ENCODE measurements around the gene COL4A4. TPM values are rescaled to one million over a fixed set of nuclear protein-coding genes. Genes with fewer than 3 reads are reported as not detected.
"Not testable (repeated sequence)": the region's sequence is repeated elsewhere in the genome, so short reads cannot be mapped to it uniquely, and the experiment has no call there.

COL4A4 gene
- total RNA-seq, 1 donor from 2014 or later: 7.4 TPM

DNA sequence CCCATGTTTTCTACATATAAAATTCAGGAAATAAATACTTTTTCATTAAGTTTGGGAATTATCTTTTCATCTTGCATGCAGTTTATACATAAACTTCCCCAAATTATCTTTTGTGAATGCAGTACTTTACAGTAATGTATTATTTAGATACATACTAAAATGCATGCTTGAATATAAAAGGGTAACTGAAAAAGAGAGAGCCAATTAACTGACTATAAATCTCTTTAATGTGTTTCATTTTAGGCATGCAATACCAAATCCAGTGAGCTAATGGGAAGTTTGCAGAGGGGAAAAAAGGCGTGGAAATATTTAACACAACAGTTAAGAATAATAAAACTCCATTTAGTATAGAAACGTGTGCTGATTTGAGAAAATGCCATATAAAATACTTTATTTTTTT lies 39.2 kb downstream of the COL4A4 start:
- intact Hi-C loops (cut with DNase I): loop anchor here (5.0 kb wide), 1 partner anchor 107 kb away; no protein-coding TSS in a partner anchor

GRCh38 chr2:227123697-227124096 lies 40.3 kb downstream of the COL4A4 start:
- DNase-seq (ENCODE audit: low spot score) (no peak), ATAC-seq (no peak)
- intact Hi-C loops (cut with DNase I): no loop called here

More for the DNA sequence above, 39.2 kb downstream of the COL4A4 start:
- ATAC-seq (no peak), DNase-seq (ENCODE audit: low spot score) (no peak)

GRCh38 chr2:227118353-227118752 lies 45.7 kb downstream of the COL4A4 start:
- DNase-seq (ENCODE audit: low spot score) (no peak), ATAC-seq (no peak)
- intact Hi-C loops (cut with DNase I): no loop called here

- DNase-seq (ENCODE audit: low spot score) (no peak), ATAC-seq (no peak)
- intact Hi-C loops (cut with DNase I): no loop called here
These were observed 46.2 kb downstream of the COL4A4 start for GRCh38 chr2:227117852-227118251.

DNA sequence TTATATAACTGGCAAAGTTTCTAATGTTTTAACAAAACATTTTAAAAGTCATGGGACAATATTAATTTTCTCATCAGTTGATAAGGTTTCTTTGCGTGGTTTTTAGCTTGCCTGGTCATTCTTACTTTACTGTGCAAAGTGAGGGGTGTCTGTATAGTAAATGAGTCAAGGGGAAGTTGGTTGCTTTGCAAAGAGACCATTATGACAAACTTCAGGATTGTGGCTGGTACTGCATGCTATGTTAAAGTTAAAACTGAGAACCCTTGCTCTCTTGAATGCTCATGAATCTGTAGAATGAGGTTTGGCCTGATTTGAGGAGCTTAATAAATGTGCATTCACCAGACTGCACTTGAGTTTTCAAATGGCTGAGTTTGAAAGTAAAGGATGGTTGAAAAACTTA lies 47.0 kb downstream of the COL4A4 start:
- DNase-seq (ENCODE audit: low spot score) (no peak), ATAC-seq (no peak)
- intact Hi-C loops (cut with DNase I): no loop called here

DNA sequence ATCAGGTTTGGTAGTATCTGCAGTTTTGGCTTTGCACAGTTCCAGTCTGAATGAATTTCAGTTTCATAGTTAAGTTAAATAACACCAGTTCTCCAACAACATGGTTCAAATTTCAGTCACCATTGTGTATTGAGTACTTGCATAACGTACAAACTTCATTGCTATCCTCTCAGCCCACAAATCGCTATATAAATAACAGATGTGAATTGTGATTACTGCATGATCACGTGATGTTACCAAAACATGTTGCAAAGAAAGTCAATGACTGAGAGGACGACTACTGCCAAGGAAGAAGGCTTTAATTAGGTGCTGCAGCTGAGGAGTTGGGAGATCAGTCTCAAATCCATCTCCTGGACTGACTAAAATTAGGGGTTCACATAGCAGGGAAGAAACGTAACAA lies 48.2 kb downstream of the COL4A4 start:
- ATAC-seq: no peak
- DNase-seq (ENCODE audit: low spot score): no peak
- intact Hi-C loops (cut with DNase I): no loop called here

- ATAC-seq (peak; percentile 82), DNase-seq (ENCODE audit: low spot score) (peak; percentile 62)
- intact Hi-C loops (cut with DNase I): no loop called here
These were observed 56.9 kb downstream of the COL4A4 start for GRCh38 chr2:227106845-227107759.

DNA sequence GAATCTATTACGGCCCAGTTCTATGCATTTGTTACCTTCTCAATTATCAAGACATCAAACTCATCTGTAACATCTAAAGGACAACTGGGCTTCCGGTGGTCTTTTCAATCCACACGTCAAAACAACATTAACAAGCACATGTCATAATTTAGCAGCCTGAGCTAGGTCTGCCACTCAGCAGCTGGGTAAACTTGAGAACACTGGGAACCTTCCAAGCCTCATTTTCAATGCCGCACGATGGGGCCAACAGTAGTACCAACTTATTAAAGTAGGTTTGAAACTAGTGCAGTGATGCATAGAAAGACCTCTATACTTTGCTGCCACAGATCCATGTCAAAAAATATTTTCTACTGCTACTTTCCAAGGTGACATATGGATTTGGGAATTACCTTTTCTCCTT lies 60.4 kb downstream of the COL4A4 start:
- DNase-seq (ENCODE audit: low spot score) (no peak), ATAC-seq (no peak)
- intact Hi-C loops (cut with DNase I): no loop called here

GRCh38 chr2:227099340-227099739 lies 64.7 kb downstream of the COL4A4 start:
- ATAC-seq: no peak
- no peak for DNase-seq (ENCODE audit: low spot score)
- intact Hi-C loops (cut with DNase I): no loop called here

DNA sequence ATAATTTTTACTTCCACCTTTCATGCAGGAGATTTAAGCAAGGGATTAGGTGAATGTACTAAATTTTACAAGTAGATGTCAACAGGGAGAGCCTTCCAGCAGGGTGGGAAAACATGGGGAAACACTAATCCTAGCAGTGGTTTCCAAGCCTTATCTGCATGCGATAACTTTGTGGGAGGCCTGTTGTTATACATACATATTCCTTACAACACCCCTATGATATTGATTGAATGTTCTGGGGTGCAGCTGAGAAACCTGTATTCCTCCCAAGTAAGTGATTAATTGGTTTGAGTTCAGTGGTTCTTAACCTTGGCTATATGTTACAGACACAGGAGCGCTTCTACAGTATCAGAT lies 65.9 kb downstream of the COL4A4 start:
- intact Hi-C loops (cut with DNase I): no loop called here
- ATAC-seq: no peak
- no peak for DNase-seq (ENCODE audit: low spot score)

DNA sequence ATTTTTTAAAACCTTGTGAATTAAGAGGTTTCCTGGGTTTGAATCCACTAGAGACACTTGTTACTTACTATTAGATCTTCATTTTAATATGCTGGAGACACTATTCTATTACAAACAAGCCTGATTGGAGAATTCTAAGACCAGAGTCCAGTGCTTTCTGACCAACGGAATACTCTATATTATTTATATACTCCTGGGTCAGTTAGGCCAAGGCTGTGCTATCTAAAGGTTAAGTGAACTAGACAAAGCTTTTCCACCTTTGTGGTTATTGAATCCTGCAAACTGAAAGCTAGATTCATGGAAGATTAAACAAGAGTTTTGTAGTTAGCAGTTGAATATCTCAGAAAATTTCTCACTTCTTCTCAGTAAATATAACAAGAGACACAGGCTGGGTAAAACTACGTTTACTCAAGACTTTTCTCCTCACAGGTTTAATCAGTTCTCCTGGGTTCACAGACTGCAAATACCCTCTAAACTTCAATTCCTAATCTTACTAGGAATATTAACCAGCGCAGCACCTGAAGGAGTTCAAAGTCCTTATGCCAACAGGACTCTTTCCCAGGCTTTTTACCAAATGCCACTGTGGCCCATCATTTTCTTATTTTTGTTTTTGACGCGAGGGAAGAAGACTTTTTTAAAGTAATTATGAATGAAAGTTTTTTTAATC lies 66.4 kb downstream of the COL4A4 start:
- no peak for ATAC-seq
- intact Hi-C loops (cut with DNase I): no loop called here
- DNase-seq (ENCODE audit: low spot score): no peak

- ATAC-seq (no peak), DNase-seq (ENCODE audit: low spot score) (no peak)
- intact Hi-C loops (cut with DNase I): no loop called here
These were observed 68.7 kb downstream of the COL4A4 start for GRCh38 chr2:227095346-227095745.

DNA sequence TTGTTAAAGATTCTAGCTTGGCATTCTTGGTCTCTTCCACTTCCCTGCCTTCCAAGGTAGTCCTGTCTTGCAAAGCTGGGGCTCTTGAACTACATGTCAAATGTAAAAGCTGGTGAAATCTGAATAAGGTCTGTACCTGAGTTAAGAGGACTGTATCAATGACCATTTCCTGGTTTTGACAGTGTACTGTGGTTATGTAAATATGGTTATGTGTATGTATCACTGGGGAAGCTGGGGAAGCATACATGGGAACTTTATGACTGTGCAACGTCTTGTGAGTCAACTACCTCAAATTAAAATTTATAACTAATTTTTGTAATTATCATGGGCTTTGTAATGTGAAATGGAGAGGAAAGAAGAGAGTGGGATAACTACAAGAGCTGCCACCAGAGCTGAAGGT lies 81.7 kb downstream of the COL4A4 start:
- DNase-seq (ENCODE audit: low spot score) (no peak), ATAC-seq (no peak)
- intact Hi-C loops (cut with DNase I): no loop called here

DNA sequence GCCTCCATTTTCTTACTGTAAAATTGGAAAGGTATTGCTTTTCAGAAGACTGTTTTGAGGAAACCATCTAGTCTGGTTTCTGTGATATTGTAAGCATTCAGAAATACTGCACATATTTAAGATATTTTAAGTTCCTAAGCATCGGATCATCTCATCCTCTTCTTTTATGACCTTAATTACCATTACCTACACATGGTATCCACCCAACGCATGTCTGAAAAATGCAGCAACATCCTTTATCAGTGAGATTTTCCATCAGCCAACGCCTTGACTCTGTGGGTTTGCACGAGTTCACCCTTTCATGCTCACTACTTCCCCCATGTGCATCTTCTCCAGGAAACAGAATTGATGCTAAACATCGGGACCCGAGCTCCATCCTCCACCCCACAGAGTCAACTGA lies 84.3 kb downstream of the COL4A4 start:
- DNase-seq (ENCODE audit: low spot score) (no peak), ATAC-seq (no peak)
- intact Hi-C loops (cut with DNase I): no loop called here

DNA sequence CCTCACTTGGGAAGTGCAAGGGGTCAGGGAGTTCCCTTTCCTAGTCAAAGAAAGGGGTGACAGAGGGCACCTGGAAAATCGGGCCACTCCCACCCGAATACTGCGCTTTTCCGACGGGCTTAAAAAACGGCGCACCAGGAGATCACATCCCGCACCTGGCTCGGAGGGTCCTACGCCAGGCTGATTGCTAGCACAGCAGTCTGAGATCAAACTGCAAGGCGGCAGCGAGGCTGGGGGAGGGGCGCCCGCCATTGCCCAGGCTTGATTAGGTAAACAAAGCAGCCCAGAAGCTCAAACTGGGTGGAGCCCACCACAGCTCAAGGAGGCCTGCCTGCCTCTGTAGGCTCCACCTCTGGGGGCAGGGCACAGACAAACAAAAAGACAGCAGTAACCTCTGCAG lies 98.9 kb downstream of the COL4A4 start:
- DNase-seq (ENCODE audit: low spot score); intact Hi-C loops (cut with DNase I); ATAC-seq: not testable (repeated sequence)

- ATAC-seq (no peak), DNase-seq (ENCODE audit: low spot score) (no peak)
- intact Hi-C loops (cut with DNase I): no loop called here
These were observed 105.1 kb downstream of the COL4A4 start for GRCh38 chr2:227058888-227059399.

DNA sequence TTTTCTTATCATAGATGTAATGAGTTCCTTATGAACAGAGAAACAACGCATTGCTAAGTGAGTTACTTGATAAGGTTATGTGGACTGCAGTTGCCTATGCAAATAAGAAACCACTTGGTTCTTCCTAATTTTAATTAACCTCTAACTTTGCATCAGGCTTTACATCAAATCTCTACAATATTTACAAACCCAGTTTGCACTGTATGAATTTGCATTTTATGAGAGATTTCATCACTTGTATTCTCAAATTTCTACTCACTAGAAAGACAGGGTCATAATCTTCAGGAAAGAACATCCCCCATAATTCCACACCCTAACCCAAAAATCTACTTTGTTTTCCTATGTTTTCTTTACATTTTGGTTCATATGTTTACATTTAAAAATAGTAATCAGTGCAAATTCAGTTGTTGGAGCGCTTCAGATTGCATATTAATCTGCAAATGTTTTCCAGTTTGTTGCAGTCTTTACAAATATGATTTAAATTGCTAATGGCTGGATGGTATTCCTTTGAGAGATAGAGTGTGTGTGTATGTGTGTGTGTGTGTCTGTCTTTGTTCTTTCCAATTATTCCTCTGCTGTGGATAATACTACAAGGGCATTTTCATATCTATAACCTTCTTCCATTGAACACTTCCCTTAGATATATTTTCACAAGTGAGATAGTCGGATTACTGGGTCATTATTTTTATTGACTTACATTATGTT lies 106.1 kb downstream of the COL4A4 start:
- no peak for DNase-seq (ENCODE audit: low spot score)
- ATAC-seq: no peak
- intact Hi-C loops (cut with DNase I): no loop called here

- intact Hi-C loops (cut with DNase I): no loop called here
- no peak for DNase-seq (ENCODE audit: low spot score)
- ATAC-seq: no peak
These were observed 106.9 kb downstream of the COL4A4 start for GRCh38 chr2:227057060-227057459.

DNA sequence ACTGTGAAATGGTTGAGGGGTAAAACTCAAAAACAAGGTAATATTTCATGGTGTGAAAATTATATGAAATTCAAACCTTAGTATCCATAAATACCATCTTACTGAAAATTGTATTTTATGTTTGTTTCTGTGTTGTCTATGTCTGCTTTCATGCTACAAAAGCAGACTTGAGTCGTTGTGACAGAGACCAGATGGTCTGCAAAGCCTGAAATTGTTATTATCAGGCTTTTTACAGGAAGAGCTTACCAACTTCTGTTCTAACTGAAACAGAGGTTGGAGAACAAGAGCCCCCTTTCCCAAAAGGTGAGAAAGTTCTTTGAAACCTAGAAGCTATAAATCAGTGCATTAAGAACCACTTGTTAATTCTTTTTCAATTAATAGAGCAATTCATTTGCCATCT lies 110.0 kb downstream of the COL4A4 start:
- DNase-seq (ENCODE audit: low spot score): no peak
- ATAC-seq: no peak
- intact Hi-C loops (cut with DNase I): no loop called here

DNA sequence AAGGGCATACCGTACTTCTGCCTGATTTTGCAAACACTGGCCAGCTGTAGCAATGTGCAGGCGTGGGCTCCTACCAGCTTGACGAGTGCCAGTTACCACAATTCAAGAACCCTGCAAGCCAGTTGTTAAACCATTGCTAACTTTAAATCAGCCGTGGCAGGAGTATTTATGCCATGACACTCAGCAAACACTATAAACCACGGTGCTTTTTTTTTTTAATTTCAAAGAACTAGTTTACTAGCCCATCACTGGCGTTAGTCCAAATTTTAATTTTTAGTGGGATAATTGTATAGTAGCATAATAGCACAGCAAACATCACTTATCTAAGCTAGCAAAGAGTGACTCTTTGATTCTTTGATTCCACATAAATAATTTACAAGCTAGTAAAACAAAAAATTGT lies 111.1 kb downstream of the COL4A4 start:
- DNase-seq (ENCODE audit: low spot score) (no peak), ATAC-seq (no peak)
- intact Hi-C loops (cut with DNase I): no loop called here

All from sciatic nerve (tissue), 2 donors.